ENCODE measurements around the gene SLC46A1. TPM values are rescaled to one million over a fixed set of nuclear protein-coding genes. Genes with fewer than 3 reads are reported as not detected.

Gene SLC46A1
- total and polyA plus RNA-seq, 2 of the 13 experiments (the other 11 are each of a cell fraction or from before 2014, with no cell fraction given): 19.6 to 22.6 TPM

GRCh38 chr17:28357061-28357900 is 48.7 kb downstream of the SLC46A1 start, which contains the start of gene POLDIP2 (continued):
- TF ChIP-seq DZIP1 (CRISPR knock-in tag; IDR thresholded peaks at IDR 0.05) (no peak), ZNF280D (CRISPR knock-in tag; IDR thresholded peaks at IDR 0.05) (no peak), ZSCAN21 (CRISPR knock-in tag; IDR thresholded peaks at IDR 0.05; ENCODE audit: borderline replicate concordance) (peak; percentile 27), ZNF552 (CRISPR knock-in tag; IDR thresholded peaks at IDR 0.05; ENCODE audit: borderline replicate concordance) (peak; percentile 46; the same call in 1 of the 2 replicates), KLF13 (CRISPR knock-in tag; IDR thresholded peaks at IDR 0.05) (no peak), PHF21A (CRISPR knock-in tag; IDR thresholded peaks at IDR 0.05) (peak; percentile 74), RERE (CRISPR knock-in tag; IDR thresholded peaks at IDR 0.05; ENCODE audit: low read depth) (0 out of 2 replicates have a peak, but pooled peaks have one; percentile 26), NR2C2 (CRISPR knock-in tag; IDR thresholded peaks at IDR 0.05; ENCODE audit: borderline replicate concordance) (peak; percentile 96)
